NCI-H2029 (cell line): ENCODE measurements around the gene OR2A14.
"Not testable (repeated sequence)": the region's sequence is repeated elsewhere in the genome, so short reads cannot be mapped to it uniquely, and the experiment has no call there.

Experiments
- DNase-seq: peaks from one replicate; lab custom pipeline; 2025; lab: John Stamatoyannopoulos, UW

Gene OR2A14

GRCh38 chr7:144158861-144159260, 35.9 kb downstream of the OR2A14 start:
- DNase-seq: no peak

DNA sequence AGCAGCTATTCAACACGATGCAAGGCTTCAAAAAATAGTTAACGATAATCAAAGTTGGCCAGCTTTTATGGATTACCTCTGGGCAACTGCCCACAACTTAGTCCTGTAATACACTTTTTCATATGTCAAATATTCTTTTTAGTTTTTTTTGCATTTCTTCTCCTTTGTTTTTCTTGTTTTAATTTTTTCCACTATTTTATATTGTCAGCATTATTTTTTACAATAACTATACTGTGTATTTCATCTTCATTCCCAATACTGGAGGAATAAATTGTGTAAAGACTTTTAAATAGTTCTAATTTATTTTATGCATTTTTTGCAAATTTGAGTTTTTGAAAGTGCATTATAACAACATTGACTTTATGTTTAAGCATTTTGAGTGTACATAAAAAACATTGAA, 41.8 kb downstream of the OR2A14 start:
- no peak for DNase-seq

GRCh38 chr7:144171594-144172350, 48.8 kb downstream of the OR2A14 start:
- DNase-seq: not testable (repeated sequence)

DNA sequence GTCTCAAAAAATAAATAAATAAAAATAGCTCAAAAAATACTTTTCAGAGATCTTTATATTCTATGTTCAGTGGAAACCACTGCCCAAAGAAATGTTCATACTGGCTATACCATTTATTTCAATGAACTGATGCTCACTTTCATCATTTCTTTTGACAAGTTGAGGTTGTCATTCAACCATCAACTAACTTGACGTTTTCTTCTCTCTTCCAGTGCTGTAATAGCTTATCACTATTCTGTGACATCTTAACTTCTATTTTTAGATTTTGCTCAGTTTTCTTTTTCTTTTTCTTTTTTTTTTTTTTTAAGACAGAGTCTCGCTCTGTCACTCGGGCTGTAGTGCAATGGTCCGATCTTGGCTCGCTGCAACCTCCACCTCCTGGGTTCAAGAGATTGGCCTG, 51.6 kb downstream of the OR2A14 start:
- DNase-seq: no peak

GRCh38 chr7:144178380-144179164, 55.6 kb downstream of the OR2A14 start:
- not testable (repeated sequence) for DNase-seq

GRCh38 chr7:144179165-144179479, 56.1 kb downstream of the OR2A14 start:
- not testable (repeated sequence) for DNase-seq
